Heart left ventricle (tissue), 16 donors: Measurements from ENCODE around the gene LRRC46. TPM values are rescaled to one million over a fixed set of nuclear protein-coding genes. Genes with fewer than 3 reads are reported as not detected.

Source experiments
- ATAC-seq, 4 donors: fragments of 200-7000 bp; cut with Tn5 transposase; one replicate each; pipeline ENCODE4 v1.9.1; 2020 to 2022; ENCODE audit warnings: moderate library complexity in 4 of 4, mild to moderate bottlenecking in 3 of 4, moderate number of reproducible peaks in 1 of 4
- DNase-seq, 5 donors: peaks; one replicate each; pipeline ENCODE4 v3.0.0-alpha.2; 2020
- H3K27ac ChIP-seq, 12 donors: fragments of 200-600 bp; sonication (generic) in 4 of 12; one replicate each; pipeline versions ENCODE4 v1.5.0 to v1.8.0; 2016 to 2022; ENCODE audit warnings: mild to moderate bottlenecking in 2 of 12
- H3K27me3 ChIP-seq, 9 donors: fragments of 200-600 bp; sonication (generic) in 2 of 9; one replicate each; pipeline versions ENCODE4 v1.5.1 to v1.8.0; 2016 to 2022; ENCODE audit warnings: mild to moderate bottlenecking in 3 of 9
- H3K36me3 ChIP-seq, 9 donors: fragments of 200-600 bp; sonication (generic) in 2 of 9; one replicate each; pipeline versions ENCODE4 v1.5.0 to v1.8.0; 2018 to 2022; ENCODE audit warnings: mild to moderate bottlenecking in 2 of 9
- H3K4me1 ChIP-seq, 12 donors: fragments of 200-600 bp; sonication (generic) in 4 of 12; one replicate each; pipeline versions ENCODE4 v1.5.0 to v1.8.0; 2016 to 2022; ENCODE audit warnings: mild to moderate bottlenecking in 3 of 12
- H3K4me3 ChIP-seq, 12 donors: fragments of 200-600 bp; sonication (generic) in 4 of 12; one replicate each; pipeline versions ENCODE4 v1.5.0 to v1.8.0; 2017 to 2022; ENCODE audit warnings: mild to moderate bottlenecking in 9 of 12, moderate library complexity in 4 of 12
- H3K9me3 ChIP-seq, 12 donors: fragments of 200-600 bp; sonication (generic) in 4 of 12; one replicate each; pipeline versions ENCODE4 v1.5.0 to v1.8.0; 2016 to 2022; ENCODE audit warnings: mild to moderate bottlenecking in 1 of 12
- CTCF ChIP-seq, 12 donors: fragments of 200-600 bp; sonication (generic) in 4 of 12; IDR thresholded peaks; one replicate each; pipeline versions ENCODE4 v1.5.0 to v1.8.0; 2018 to 2022; ENCODE audit warnings: antibody characterized with exemption in 12 of 12, mild to moderate bottlenecking in 5 of 12
- POLR2A ChIP-seq, 2 donors: fragments of 450-650 bp; IDR thresholded peaks; one replicate each; pipeline ENCODE4 v1.6.1; 2017; ENCODE audit warnings: antibody characterized with exemption in 2 of 2, mild to moderate bottlenecking in 2 of 2, moderate library complexity in 2 of 2
- WGBS, 4 donors: extraction: QIAGEN DNeasy Blood & Tissue Kit in 2 of 4; methylation state at CpG; one replicate each; pipeline versions ENCODE4 v1.1.5 to v1.1.7; 2013 to 2018; 5-methylcytosine and 5-hydroxymethylcytosine counted together
- intact Hi-C, 10 donors: fragments of 100-400 bp; cut with DNase I; formaldehyde crosslinking; loops; one replicate each; pipeline versions ENCODE4 v1.11.1 to v1.14.2; 2022
- polyA plus RNA-seq, 2 donors: library from polyadenylated mRNA; stranded (reverse); fragments of 200-250 nt; gene quantifications; one replicate each; pipeline ENCODE4 v1.2.3, GENCODE V29; 2013
- total RNA-seq, 9 donors: library from RNA; depleted of rRNA in 2 of 9; stranded (reverse); fragments of >200 nt in 2 of 9; fragmentation: NEBNext Ultra II Directional in 3 of 9; extraction: Animal tissue kit (Norgen Biotek cat#: 25700) in 3 of 9; gene quantifications; one replicate each; pipeline versions ENCODE4 v1.1.0 to v1.2.4, GENCODE V29; 2016 to 2023
- donor health status: ischemic (EF 13 %, LVEDD 7.1; RV severe dilation, severe dysfunction).
- donor health status: healthy with polysubstance abuse.
- donor health status: DM: no; HTN: yes; CAD: no.
- donor health status: DM: no; HTN: no; CAD: no.
- donor health status: ischemic (EF 25% LVEDD 6.9; RV normal size, moderate dysfunction).
- donor health status: ischemic (EF 25% LVEDD 5.7; RV mildly dilated, moderate dysfunction).
- donor health status: healthy.
- donor health status: DM: yes; HTN: yes; CAD: no.
- donor health status: ischemic (EF 35%, LVEDD 5.7; RV mildly dilated, moderate dysfunction).
- donor health status: nonischemic (EF 11% LVEDD 7.7; RV severe dilation, severe dysfunction).
- donor health status: DM: yes; HTN: yes; CAD: no.
- donor health status: PGD.
- donor health status: ischemic (EF 29% LVEDD 5.4; RV normal size, mild dysfunction).
- donor health status: nonischemic (EF 23%, LVEDD 6.1; RV moderate dilation, normal function).

The LRRC46 gene
- total and polyA plus RNA-seq, 11 donors, result 0.17 to 0.44 (median 0.32) TPM; not detected in 2

GRCh38 chr17:47816947-47817346, 14.5 kb upstream of the LRRC46 start:
- ATAC-seq (no peak), DNase-seq (peak in 2 of 5 donors; percentile 3 to 49)
- Histone ChIP-seq H3K4me1 (peaks cover 0 to 20% (median 13%) of the 10 kb centered on the region in 12 donors), H3K27ac (no peak overlapping the region), H3K27me3 (no peaks in the 10 kb centered on the region), H3K4me3 (no peak overlapping the region), H3K36me3 (peaks cover 0 to 76% (median 63%) of the 10 kb centered on the region in 9 donors), H3K9me3 (no peaks in the 10 kb centered on the region)
- intact Hi-C loops, result no loop called here
- 96 to 98% (median 97%) methylated on average over 10 of the region's 10 CpGs for WGBS, 4 donors
- TF ChIP-seq CTCF (IDR thresholded peaks at IDR 0.05) (no peak), POLR2A (IDR thresholded peaks at IDR 0.05) (no peak)

DNA sequence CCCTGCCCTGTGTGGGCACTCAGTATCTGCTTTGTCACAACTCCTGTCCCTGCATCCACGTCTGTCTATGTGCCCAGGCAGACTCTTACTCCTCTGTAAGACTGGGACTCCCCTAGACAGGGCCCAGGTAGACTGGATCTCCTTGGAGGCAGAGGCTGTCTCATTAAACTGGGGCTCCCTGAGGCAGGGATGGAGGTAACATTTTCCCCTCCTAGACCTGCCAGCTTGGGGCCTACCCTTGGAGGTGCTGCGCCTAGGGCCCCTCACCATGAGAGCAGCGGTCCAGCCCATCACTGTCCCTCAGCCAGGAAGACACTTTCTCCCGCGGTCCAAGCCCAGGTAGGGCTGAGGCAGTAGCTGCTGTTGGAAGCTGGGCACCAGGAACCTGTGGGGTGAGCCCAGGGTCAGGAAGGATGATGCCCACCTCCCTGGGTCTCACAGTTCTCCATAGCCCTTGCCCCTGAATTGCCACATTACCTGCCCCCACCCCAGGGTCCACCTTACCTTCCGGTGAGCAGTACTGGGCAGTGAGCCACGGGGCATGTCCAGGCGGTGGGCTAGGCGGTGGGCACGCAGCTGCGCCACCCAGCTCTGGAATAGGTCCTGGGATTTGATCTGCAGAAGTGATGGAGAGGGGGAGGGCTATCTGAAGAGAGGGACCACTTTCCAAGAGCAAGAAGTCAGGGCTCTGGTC, 13.3 kb upstream of the LRRC46 start:
- H3K36me3 ChIP-seq, result peaks cover 0 to 66% (median 58%) of the 10 kb centered on the region in 9 donors
- no peak overlapping the region for H3K27ac ChIP-seq
- TF ChIP-seq CTCF (IDR thresholded peaks at IDR 0.05) (no peak), POLR2A (IDR thresholded peaks at IDR 0.05) (no peak)
- intact Hi-C loops, result no loop called here
- WGBS, 4 donors, result 76 to 94% (median 92%) methylated on average over 2 to 11 of the region's 11 CpGs
- H3K9me3 ChIP-seq, result no peaks in the 10 kb centered on the region
- H3K4me3 ChIP-seq, result no peak overlapping the region
- DNase-seq, result peak in 2 of 5 donors; percentile 25 to 52
- H3K27me3 ChIP-seq, result no peaks in the 10 kb centered on the region
- peaks cover 0 to 27% (median 18%) of the 10 kb centered on the region in 12 donors for H3K4me1 ChIP-seq
- ATAC-seq, result no peak

GRCh38 chr17:47819475-47819874, 12.0 kb upstream of the LRRC46 start:
- WGBS, 4 donors, result 72 to 83% (median 79%) methylated on average over 10 of the region's 10 CpGs
- Histone ChIP-seq H3K36me3 (peaks cover 0 to 66% (median 59%) of the 10 kb centered on the region in 9 donors), H3K27me3 (no peaks in the 10 kb centered on the region), H3K9me3 (no peaks in the 10 kb centered on the region), H3K4me1 (peaks cover 0 to 27% (median 18%) of the 10 kb centered on the region in 12 donors), H3K4me3 (no peak overlapping the region), H3K27ac (no peak overlapping the region)
- intact Hi-C loops, result no loop called here
- DNase-seq, result peak in 1 of 5 donors; percentile 15
- TF ChIP-seq POLR2A (IDR thresholded peaks at IDR 0.05), result no peak
- no peak for TF ChIP-seq CTCF (IDR thresholded peaks at IDR 0.05)
- no peak for ATAC-seq

- no peaks in the 10 kb centered on the region for H3K9me3 ChIP-seq
- 60 to 65% (median 63%) methylated on average over 11 to 12 of the region's 12 CpGs for WGBS, 4 donors
- DNase-seq (peak in 3 of 5 donors; percentile 23 to 64 (median 51)), ATAC-seq (peak in 3 of 4 donors; percentile 44 to 56 (median 44))
- TF ChIP-seq POLR2A (IDR thresholded peaks at IDR 0.05) (no peak), CTCF (IDR thresholded peaks at IDR 0.05) (no peak)
- H3K27me3 ChIP-seq, result no peaks in the 10 kb centered on the region
- H3K4me1 ChIP-seq, result peaks cover 0 to 27% (median 18%) of the 10 kb centered on the region in 12 donors
- peaks cover 0 to 66% (median 56%) of the 10 kb centered on the region in 9 donors for H3K36me3 ChIP-seq
- intact Hi-C loops, result no loop called here
- H3K27ac ChIP-seq, result peak overlapping the region in 1 of 12 donors; percentile 77
- H3K4me3 ChIP-seq, result peak overlapping the region in 3 of 12 donors; percentile 80 to 99 (median 89)
Measured at GRCh38 chr17:47820033-47820789, 11.3 kb upstream of the LRRC46 start.
